Measurements from ENCODE around the gene TUBGCP4.

DNA sequence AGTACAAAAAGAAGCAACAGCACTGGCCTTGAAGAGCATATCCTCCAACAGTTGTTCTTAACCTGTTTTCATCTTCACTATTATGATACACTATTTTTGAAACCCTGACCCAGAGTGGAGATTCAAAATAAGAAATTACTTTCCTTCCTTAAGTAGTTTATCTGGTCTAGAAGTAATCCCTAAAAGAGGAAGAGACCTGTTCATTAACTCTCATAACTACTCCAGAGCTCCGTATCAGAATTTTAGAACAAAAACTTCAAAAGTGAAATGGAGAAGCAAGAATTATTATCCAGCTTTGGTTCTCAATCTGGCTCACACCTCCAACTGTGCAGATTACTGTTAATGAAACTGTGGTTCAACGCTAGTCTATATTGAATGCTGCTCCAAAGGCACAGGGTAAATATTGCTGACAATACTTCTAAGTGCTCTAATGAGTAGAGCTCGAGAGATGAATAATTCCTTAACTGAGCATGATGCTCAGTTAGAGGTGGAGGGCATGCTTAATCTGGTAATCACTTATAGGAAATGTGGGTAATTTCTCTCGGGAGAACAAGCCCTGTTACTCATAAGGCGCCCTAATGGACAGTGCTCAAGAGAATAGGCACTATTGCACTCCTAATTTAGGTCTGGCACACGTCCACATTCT is 45.7 kb upstream of the TUBGCP4 start:
- TF ChIP-seq NR2C1 (IDR thresholded peaks at IDR 0.05) (no peak), CEBPB (IDR thresholded peaks at IDR 0.05; ENCODE audit: borderline replicate concordance in 1 of 2, low read depth in 2 of 2, low read length in 2 of 2) (no peak), RAD21 (IDR thresholded peaks at IDR 0.05; ENCODE audit: insufficient read depth, low read depth, low read length) (no peak), FOXM1 (IDR thresholded peaks at IDR 0.05; ENCODE audit: low read depth, low read length) (no peak), FOXK2 (IDR thresholded peaks at IDR 0.05) (no peak)
- TF ChIP-seq, protein P1, sequence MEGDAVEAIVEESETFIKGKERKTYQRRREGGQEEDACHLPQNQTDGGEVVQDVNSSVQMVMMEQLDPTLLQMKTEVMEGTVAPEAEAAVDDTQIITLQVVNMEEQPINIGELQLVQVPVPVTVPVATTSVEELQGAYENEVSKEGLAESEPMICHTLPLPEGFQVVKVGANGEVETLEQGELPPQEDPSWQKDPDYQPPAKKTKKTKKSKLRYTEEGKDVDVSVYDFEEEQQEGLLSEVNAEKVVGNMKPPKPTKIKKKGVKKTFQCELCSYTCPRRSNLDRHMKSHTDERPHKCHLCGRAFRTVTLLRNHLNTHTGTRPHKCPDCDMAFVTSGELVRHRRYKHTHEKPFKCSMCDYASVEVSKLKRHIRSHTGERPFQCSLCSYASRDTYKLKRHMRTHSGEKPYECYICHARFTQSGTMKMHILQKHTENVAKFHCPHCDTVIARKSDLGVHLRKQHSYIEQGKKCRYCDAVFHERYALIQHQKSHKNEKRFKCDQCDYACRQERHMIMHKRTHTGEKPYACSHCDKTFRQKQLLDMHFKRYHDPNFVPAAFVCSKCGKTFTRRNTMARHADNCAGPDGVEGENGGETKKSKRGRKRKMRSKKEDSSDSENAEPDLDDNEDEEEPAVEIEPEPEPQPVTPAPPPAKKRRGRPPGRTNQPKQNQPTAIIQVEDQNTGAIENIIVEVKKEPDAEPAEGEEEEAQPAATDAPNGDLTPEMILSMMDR (IDR thresholded peaks at IDR 0.05 in 2 of 3, conservative IDR thresholded peaks at IDR 0.05 in 1 of 3; ENCODE audit: control insufficient read depth in 2 of 3, extremely low read depth in 1 of 3, insufficient read depth in 1 of 3, low read depth in 3 of 3, low read length in 3 of 3): no peak
- TF ChIP-seq, protein P2, sequence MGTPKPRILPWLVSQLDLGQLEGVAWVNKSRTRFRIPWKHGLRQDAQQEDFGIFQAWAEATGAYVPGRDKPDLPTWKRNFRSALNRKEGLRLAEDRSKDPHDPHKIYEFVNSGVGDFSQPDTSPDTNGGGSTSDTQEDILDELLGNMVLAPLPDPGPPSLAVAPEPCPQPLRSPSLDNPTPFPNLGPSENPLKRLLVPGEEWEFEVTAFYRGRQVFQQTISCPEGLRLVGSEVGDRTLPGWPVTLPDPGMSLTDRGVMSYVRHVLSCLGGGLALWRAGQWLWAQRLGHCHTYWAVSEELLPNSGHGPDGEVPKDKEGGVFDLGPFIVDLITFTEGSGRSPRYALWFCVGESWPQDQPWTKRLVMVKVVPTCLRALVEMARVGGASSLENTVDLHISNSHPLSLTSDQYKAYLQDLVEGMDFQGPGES (IDR thresholded peaks at IDR 0.05): no peak

All from GM12878 (cell line).